ENCODE measurements around the gene GLTP.

- TF ChIP-seq CTCF (IDR thresholded peaks at IDR 0.05; ENCODE audit: low read depth, low read length) (peak; percentile 31), POLR2A (IDR thresholded peaks at IDR 0.05; ENCODE audit: extremely low read depth, insufficient read length) (no peak)
Measured at GRCh38 chr12:109880043-109880931, at the start of gene GLTP.

Measured in NB4 (cell line).